GM19025 (cell line): ENCODE measurements around the gene NDUFB7.
A peak's percentile ranks its signal among the peaks of the same experiment; 100 is the strongest.
"Not testable (repeated sequence)": the region's sequence is repeated elsewhere in the genome, so short reads cannot be mapped to it uniquely, and the experiment has no call there.

Source experiments
- ATAC-seq: cut with Tn5 transposase; IDR thresholded peaks from one replicate; pipeline ENCODE4 v1.9.1; 2021; ENCODE audit warnings: mild to moderate bottlenecking, low read depth, moderate library complexity; ENCODE audit not compliant: unreplicated experiment

The NDUFB7 gene

DNA sequence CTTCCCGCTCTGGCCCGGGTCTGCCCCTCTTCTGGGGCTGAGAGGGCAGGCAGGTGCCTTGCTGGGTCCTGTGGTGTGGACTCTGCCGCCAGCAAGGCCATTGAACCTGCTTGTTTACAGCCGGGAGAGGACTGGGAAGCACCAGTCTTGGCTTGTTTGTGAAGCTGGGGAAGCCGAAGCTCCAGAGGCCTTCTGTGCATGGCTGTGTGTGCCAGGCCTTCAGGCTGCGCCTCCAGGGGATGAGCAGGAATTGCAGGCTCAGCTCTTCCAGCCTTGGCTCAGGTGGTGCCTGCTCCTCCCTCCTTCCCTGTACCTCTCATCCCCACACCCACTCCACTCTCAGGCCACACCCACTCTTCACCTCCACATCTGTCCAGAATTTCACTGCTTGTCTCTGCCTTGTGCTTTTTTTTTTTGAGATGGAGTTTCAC is 17.5 kb downstream of the NDUFB7 start:
- no peak for ATAC-seq

- no peak for ATAC-seq
Observed at GRCh38 chr19:14553939-14554243, 18.0 kb downstream of the NDUFB7 start.

DNA sequence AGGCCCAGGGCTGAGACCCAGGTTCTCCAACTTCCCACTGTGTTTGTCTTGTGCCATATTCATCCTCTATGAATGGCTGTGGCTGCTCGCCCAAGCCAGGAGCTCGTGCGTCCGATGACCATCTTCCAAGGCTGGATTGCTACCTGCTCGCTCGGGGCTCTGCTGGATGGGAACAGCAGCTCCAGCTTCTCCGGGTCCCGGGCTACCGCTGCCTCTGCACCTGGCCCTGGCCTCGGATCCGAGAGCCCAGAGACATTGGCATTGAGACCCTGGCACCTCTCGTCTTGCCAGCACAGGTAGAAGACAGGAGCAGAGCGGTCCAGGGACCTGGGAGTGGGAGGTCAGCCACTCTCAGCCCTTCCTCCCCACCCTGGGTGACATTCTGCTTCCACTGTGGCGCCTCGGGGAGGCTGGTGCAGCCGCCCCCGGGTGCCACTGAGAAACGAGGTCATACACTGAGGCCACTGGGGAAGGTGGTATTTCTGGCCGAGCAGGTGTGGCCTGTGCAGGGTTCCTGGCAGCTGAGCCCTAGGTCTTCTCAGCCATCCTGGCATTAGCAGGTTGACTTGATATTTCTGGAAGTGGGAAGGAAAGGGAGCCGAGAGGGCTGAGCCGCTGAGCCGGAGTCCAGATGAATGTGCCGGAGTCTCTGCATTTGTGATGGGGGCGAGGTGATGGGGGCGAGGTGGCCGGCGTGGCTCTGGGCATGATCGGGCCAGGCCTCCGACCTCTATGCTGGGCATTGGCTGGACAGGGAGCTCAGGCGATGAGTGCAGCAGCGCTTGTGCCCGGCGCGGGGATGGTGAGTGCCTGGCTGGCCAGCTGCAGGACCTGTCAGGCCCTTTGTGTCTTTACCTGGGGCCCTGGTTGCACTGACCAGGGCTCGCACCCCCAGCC is 18.6 kb downstream of the NDUFB7 start:
- no peak for ATAC-seq

- not testable (repeated sequence) for ATAC-seq
Observed at GRCh38 chr19:14552006-14552360, 19.9 kb downstream of the NDUFB7 start.

GRCh38 chr19:14551134-14552005 is 20.5 kb downstream of the NDUFB7 start:
- ATAC-seq: not testable (repeated sequence)

DNA sequence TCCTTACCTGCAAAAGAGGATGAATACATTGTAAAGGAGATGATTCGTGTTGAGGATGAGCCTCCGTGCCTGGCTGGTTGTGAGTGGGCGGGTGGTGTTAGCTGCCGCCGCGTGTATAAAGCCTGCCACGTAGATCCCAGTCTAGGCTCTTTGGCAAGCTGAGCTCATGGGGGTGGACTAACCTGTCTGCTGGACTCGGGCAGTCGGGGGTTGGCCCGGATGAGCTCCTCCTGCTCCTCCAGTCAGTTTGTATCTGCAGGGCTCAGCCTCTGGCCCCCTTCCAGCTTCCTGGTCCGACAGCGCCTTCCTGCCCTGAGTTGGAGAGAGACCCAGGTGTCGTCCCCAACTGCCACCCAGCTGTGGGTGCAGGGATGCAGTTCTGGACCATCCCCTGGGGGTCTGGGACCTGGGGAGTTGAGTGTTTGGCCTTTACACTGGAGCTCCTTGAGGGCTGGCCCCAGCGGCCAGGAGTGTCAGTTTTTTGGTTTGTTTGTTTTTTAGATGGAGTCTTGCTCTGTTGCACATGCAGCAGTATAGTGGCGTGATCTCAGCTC is 21.6 kb downstream of the NDUFB7 start:
- ATAC-seq: no peak

GRCh38 chr19:14545716-14546082 is 26.2 kb downstream of the NDUFB7 start:
- ATAC-seq: no peak

GRCh38 chr19:14544977-14545715 is 26.7 kb downstream of the NDUFB7 start:
- ATAC-seq: no peak

- ATAC-seq: no peak
Observed at GRCh38 chr19:14544047-14544446, 27.8 kb downstream of the NDUFB7 start.

- ATAC-seq: no peak
Observed at GRCh38 chr19:14542711-14543328, 29.0 kb downstream of the NDUFB7 start.

DNA sequence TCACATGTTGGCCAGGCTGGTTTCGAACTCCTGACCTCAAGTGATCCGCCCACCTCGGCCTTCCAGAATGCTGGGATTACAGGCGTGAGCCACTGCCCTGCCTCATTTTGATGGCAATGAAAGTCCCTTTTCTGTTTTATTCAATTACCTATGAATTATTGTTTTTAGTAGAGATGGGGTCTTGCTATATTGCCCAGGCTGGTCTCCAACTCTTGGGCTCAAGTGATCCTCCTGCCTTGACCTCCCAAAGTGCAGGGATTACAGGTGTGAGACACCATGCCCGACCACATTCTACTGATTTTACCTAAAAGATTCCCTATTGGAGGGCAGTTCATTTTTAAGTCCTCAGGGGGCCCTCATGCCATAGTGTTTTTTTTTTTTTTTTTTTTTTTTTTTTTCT is 29.9 kb downstream of the NDUFB7 start:
- ATAC-seq: not testable (repeated sequence)

- ATAC-seq: no peak
Observed at GRCh38 chr19:14540741-14541525, 30.9 kb downstream of the NDUFB7 start.

DNA sequence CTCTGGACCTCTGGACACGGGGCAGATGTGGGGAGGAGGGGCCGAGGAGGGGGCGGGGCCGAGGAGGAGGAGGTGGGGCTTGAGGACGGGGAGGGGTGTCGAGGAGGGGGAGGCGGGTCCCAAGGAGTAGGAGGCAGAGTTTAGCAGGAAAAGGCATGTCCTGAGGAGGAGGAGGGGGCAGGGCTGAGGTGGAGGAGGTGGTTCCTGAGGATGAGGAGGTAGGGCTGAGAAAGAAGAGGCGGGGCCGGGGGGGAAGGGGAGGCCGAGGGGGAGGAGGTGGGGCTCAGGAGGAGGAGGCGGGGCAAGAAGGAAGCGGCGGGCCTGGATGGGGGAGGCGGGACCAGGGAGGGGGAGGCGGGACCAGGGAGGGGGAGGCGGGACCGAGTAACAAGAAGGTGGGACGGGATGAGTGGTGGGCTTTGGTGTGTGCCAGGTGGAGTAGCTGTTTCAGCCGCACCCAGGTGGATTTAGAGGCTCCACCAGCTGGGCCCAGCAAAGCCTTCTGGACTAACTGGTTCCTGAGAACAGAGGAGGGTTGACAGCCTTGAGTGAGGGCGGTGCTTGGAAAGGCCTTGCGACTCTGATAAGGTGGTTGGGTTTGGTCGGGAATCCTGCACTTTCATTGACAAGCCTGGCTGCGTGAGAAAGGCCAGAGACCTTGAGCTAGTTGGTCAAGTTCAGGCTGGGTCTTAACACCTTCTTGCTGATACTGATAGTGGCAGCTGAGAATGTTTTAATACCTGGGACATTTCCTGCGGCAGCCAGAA is 34.8 kb downstream of the NDUFB7 start:
- no peak for ATAC-seq

DNA sequence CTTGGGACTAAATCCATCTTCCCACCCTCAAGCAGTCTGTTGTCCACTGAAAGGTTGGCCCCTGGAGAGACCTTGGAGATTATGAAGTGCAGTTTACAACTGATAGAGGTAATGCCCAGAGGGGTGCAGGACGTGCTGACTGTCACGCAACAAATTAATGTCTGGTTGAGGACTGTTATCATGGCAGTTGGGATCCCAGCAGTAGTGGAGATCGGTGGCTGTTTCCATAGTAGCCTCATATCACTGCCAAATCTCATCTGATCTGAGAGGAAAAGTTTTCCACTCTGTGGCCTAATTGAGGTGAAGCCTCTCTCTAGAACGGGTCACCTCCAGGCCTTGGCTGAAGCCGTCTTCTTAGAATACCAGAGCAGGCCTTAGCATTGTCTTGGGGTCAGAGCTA is 38.4 kb downstream of the NDUFB7 start:
- ATAC-seq: no peak

DNA sequence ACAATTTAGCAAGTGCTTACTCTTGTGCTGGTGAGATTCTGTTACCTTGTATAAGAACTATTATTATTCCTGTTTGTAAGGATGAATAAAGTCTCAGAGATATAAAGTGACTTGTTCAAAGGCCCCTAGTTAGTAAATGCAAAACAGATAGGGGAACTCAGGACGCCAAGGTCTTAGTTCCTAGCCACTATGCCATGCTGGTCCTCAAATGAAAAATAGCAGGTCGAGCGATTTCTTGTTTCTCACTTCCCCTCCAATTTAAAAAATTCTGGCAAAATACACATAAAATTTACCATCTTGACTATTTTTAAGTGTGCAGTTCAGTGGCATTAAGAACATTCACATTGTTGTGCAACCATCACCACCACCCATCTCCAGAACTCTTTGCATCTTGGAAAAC is 41.4 kb downstream of the NDUFB7 start:
- no peak for ATAC-seq

- no peak for ATAC-seq
Observed at GRCh38 chr19:14530005-14530348, 41.9 kb downstream of the NDUFB7 start.

DNA sequence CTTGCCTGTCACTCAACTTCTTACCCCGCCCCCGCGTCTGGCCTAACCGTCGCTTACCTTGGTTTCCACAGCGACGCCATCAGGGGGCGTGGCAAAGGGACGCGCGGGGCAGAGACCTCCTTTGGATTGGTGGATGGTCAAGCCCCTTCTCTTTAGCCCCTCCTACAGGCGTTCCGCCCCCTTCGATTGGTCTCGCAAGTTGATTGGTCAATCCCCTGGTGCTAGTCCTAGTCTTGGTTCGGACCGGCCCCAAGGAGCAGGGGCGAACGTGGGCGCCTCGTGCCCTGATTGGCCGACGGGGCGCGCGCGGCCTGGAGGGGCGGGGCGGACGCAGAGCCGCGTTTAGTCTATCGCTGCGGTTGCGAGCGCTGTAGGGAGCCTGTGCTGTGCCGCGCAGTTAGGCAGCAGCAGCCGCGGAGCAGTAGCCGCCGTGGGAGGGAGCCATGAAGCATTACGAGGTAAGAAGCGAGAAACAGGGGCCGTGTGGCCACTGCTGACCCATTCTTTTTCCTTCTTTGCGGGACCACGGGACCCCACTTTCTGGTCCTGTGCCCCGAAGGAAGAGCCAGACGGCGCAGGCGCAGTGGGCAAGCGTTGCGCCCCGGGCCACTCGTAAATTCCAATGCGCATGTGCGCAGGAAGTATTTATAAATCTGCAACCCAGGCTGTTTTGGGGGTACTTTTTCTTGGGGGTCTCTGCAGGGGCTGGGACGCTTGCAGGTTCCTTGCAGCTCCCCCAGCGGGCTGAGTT is 42.4 kb downstream of the NDUFB7 start, which contains the start of gene TECR:
TECR (plus strand) TSS at position 341 of the 751 bp plus-strand sequence; CDS start at position 444, 103 bp downstream.
- ATAC-seq: peak; percentile 97
